HG03045 (cell line): ENCODE measurements around the gene TEX26.

Experiments used
- ATAC-seq: cut with Tn5 transposase; IDR thresholded peaks from one replicate; pipeline ENCODE4 v1.9.1; 2021; ENCODE audit warnings: mild to moderate bottlenecking, moderate library complexity; ENCODE audit not compliant: unreplicated experiment

The TEX26 gene

DNA sequence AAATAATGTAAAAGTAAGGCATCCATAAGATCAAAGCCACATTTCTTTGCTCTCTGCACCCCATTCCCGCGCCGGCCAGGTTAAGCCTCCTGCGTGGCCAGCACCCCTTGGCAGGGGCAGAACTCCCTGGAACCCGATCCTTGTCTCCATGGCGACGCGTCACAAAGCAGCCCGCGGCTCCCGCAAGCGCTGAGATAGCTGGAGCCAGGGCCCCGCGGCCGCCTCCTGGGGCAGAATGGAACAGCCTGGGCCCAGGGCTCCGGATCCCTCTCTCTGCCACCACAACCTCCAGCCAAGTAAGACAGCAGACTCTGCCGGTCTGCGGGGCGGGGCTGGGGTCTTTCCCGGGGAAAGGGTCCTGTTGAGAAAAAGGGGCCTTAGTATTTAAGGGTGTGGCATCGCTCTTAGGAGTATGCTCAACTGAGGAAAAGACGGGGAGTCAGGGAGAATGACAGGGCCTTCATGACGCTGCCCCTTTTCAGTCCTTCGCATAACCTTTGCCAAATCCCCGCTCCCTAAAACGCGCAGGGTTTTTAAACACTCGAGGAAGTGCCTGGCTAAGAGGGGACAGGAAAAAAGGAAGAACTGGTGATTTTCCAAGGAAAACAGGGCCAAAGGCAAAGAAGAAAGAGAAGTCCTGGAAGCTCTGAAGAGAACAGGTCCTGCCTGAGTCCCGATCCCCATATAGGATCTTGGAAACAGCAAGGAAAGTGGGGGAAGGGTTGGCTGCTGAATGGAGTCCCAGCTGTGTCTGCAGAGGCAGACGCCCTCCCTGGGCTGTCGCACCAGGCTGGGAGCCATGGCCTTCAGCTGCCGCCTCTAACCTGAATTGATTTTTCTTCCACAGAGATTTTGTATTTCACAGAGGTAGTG, at the start of gene TEX26:
Gene TEX26, plus strand, starts transcription at position 176 of the 873 bp plus-strand sequence. Its CDS starts 60 bp downstream, at position 236.
- ATAC-seq, result no peak

DNA sequence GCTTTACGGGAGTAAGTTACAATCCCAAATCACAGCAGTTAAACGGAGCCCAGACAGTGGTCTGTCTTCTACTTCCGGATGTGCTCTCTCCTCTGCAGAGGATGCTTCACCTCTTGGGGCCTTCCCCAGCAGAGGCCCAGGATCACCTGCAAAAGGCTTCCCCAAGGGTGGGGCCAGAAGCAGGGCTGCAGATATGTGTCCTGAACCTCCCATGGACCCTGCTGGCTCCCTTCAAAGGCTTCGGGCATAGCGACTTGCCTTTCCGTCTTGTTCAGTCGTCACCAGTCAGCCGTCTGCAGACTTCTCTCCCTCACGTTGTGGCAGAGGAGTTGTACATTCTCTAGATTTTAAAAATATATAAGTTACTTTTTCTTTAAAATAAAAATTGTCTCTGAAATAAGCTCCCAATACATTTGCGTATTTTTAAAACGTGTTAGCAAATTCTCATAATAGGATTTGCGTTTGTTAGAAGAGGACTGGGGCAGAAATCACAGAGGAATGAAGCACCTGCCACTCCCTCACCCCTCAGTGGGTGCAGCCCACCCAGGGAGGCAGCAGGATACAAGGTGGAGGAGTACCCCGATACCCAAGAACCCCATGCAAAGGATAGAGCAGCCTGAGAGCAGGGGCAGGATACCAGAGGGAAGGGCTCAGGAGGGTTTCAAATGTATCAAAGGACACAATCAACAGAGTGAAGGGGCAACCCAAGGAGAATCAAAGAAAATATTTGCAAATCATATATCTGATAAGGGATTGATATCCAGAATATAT, 49.3 kb upstream of the TEX26 start:
- no peak for ATAC-seq

DNA sequence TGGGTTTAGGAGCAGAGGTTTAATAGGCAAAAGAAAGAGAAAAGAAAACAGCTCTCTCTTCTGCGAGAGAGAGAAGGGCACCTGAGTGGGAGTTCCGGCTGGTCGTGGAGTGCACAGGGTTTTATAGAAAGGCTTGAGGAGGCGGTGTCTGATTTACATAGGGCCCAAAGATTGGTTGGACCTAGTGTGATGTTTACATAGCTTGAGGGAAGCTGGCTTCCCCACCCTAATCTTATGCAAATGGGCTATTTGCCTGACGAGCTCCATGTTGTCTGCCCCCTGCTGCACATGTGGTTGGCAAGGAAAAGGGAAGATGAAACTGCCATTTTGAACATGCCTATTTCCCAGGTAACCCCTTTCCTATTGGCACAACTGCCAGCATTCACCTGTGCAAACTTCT, 47.9 kb upstream of the TEX26 start:
- ATAC-seq, result no peak

DNA sequence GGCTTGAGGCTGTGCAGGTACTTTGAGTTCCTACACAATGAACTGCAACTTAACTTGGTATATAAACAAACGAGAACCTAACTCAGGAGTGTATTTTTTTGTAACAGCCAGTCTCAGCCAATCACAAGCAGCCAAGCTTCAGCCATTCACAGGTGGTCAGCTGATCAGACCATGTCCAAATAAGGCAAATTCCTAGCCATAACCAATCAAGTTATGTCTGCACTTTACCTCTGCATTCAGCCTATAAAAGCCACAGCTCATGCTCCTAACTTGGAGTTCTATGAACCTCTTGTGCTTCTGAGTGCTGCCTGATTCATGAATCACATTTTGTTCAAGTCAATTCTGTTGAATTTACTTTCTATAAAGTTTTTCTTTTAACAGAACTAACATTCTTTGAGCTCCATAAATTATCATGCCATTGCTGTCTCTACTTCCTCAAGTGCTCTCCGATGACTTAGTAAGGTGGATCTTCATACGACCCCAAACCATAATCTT, 43.2 kb upstream of the TEX26 start:
- no peak for ATAC-seq

DNA sequence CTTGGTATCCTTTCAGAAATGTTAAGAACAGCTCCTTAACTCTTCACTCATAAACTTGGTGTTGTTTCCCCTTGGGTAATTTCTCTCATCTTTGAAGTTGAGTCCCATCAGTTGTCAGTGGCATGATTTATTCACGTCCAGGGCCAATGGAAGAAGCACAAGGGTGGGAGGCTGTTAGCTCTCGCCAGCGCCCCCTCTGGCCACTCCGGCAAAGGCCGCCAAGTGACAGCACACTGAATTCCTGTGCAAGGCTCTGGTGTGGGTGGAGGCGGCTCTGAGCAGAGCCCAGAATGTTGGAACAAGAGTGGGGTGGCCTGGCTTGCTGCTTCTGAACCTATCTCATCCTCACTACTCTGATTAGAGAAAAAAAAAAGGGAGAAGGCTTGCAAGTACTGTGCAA, 39.5 kb upstream of the TEX26 start:
- no peak for ATAC-seq

DNA sequence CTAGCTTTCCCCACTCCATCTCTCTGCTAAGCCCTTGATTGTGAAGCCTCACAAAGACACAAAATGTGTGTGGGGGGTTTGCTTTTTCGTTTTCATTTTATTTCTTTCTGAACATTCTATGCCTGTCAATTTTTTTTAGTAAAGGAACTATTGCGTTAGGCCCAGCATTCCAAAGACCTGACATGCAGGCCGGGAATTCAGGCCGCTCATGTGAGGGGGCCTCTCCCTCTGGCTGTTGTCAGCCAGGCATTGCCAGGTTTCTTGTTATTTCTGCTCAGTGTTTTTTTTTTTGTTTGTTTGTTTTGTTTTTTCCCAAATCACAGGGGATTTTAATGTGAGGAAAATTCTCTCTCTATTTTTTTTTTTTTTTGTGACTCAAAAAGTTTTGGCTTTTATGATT, 36.7 kb upstream of the TEX26 start:
- ATAC-seq, result no peak

DNA sequence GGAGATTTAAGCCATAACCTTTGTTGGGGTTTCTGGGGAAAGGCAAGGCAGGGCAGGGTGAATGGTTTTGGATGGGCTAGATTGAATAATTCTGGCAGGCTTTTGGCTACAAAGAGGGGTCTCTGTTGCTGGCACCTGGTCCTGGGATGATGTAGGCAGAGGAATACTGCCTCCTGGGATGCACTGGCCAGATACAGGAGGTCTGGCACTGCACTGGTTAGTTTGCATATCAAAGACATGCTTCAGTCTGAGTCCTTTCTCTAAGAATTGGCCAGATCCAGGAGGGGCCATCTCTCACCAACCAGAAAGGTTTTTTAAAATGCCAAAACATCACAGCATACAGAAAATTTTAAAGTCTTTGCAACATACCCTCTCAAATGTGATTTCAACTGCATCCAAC, 34.4 kb upstream of the TEX26 start:
- no peak for ATAC-seq

DNA sequence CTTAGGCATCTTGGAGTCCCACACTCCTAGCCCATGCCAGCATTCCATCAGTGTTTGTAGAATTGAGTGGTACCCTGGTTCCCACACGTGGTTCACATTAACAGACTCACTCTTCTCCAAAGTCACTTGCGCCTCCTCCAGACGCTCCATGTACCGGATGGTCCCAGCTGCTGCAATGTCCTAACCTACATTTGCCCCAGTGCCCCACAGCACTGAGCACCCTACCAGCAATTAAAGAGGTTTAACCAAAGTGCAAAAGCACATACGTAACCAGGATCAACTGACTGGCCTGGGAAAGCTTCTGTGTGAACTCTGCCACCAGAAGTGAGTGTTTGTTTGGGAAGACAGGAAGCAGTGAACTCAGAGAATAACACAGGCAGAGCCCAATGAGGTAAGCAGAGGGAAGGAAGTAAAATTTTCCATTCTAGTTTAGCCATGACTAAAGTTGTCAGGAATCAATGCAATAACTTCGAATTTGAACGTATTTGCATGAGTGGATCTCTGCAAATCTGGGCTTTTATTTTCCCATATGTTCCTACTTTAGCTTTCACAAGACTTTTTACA, 33.7 kb upstream of the TEX26 start:
- no peak for ATAC-seq

DNA sequence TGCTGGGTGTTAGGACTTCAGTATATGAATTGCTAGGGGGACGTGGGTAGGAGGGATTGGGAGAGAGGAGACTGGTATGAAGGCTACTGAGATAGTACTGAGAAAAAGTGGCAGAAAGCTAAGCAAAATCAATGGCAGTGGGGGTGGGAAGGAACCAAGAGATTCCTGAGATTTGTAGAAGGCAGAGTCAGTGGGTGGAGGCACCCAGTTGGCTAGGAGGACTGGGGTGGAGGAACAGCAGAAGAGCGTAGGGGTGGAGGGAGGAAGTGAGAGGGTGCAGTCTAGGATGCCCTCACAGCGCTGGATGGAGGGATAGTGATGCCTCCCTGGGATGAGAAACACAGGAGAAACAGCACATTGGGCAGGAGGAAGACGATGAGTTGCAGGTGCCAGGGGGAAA, 32.0 kb upstream of the TEX26 start:
- no peak for ATAC-seq

DNA sequence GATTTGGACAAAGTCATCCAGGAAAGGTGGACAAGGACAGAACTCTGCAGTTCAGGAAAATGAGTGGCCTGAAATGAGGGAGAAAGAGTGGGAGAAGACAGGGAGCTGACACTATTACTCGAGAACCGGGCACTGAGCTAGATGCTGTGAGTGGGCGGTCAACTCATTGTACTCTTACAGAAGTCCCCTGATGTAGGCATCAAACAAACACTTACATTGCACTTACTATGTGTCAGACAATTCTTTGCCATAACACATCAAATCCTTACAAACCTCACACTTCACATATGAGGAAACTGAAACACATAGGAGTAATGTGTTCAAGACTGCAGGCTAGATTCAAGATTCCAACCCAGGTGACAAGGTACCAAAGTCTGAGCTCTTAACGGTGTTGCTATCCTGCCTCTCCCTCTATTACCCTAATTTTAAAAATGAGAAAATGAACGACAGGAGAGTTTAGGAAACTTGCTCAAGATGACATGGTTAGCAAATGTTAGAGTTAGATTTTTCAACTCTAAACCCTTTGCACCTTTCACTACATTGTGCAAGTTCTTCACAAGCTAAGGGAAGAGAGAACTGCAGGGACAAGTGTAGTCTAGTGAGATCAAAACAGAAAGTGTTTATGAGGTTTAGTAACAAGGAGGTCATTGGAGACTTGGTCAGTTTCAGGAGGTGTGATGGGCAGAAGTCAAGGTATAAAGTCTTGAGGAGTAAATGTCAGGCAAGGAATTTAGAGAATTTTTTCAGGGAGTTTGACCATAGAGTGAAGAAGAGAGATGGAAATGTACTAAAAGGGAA, 31.3 kb upstream of the TEX26 start:
- no peak for ATAC-seq

DNA sequence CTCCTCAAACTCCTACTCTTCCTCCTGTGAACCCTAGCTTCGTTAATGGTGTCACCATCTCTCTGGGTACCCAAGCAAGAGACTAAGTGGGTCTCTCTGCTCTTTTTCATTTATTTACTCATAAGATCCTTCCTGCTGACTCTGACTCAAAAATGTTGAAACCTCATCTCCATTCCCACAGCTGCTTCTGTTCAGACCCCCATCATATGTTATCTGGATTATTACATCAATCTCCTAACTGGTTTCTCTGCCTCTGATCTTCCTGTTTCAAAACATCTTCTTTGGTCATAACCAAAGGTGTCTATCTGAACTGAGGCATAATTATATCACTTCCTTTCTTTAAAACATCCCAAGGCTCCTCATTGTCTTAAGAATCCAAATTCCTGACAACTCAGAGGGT, 28.4 kb upstream of the TEX26 start:
- no peak for ATAC-seq

DNA sequence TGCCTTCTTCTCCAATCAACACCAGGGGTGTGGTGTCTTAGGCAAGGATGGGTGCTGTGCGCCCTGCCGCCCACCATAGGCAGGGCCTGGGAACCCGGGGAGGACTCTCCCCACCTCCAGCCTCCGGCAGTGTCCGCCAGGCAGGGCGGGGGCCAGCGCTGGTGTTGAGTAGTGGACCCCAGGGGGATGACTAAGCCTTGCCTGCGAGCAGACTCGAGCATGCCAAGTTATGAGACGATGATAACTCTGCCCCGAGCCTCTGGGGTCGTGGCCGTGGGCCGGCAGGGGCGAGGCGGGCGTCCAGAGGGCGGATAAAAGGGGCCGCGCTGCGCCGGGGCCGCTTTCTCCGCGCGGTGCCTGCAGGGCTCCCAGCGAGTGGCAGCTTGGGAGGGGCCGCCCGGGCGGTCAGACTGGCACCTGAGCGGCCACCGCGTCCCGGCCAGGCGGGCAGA, 26.5 kb upstream of the TEX26 start, which contains the start of gene MEDAG:
Gene MEDAG, plus strand, starts transcription at position 340 of the 452 bp plus-strand sequence. CDS start 245 bp downstream, outside the sequence.
- ATAC-seq, result no peak

DNA sequence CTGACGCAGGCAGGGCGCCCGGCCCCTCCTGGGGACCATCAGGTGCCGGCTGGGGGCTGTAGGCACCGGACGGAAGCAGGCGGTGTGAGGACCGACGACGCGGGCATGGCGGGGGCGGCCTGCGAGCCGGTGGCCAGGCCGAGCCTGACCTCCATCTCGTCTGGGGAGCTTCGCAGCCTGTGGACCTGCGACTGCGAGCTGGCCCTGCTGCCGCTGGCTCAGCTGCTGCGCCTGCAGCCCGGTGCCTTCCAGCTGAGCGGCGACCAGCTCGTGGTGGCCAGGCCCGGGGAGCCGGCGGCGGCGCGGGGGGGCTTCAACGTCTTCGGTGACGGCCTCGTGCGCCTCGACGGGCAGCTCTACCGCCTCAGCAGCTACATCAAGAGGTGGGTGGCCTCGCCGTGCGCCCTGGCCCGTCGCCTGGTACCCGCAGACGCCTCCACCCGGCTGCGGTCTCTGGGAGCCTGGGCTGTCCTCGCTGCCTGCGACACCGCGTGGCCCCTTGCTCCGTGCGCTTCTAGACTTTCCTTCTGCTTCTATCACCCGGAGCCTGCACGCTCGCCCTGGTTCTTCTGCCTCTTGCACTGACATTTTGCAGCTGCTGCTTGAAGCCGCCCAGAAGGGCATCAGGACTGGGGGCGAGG, 25.9 kb upstream of the TEX26 start:
- no peak for ATAC-seq

DNA sequence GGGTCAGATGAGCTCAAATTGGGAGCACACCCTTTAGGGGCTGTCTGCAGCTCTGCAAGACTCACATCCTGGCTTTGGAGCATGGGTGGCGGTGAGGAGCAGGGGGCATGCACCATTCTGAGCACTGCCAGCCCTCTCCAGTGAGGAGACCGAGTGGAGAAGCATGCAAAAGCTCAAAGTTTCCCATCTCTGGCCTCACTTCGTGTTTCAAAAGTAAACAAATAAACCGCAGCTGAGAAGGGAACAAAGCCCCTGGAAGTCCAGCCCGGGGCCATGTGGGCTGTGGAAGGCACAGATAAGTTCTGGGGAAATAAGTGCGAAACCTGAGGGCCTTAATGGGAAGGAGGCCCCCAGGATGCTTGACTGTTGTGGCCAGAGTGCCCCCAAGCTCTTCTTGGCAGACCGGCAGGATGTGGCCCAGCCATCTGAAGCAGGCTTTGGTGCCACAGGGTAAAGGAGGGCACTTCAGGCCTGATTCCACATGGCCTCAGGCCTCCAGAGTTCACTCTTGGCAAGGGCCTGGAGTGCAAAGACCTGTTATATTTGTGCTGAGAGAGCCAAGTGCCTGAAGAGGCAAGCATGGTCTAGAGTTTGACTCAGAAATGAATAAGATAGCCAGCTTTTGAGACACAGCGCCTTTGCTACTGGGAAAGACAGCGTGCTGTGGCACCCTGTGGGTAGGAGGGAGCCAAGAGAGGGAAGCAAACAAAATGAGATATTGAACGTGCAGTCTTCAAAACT, 25.2 kb upstream of the TEX26 start:
- ATAC-seq, result no peak

DNA sequence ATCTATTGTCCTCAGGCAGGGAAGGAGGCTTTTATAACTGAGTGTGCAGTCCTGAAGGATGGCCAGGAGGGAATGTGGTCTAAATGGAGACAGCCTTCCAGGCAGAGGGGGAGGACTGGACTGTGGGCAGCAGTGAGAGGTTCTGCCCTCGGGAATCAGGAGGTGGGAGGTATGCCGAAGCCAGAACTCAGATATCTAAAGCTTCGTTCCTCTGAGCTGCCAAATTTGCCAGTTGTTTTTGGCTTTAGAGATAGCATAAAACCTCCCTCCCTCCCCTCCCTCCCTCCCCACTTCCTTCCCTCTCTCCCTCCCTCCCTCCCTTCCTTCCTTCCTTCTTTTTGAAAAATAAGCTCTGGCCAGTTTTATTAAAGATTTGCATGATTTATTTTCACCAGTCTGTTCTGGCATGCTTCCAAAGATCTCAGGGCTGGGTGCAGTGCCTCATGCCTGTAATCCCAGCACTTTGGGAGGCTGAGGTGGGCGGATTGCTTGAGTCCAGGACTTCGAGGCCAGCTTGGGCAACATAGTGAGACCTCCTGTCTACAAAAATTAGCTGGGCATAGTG, 24.0 kb upstream of the TEX26 start:
- ATAC-seq, result no peak

DNA sequence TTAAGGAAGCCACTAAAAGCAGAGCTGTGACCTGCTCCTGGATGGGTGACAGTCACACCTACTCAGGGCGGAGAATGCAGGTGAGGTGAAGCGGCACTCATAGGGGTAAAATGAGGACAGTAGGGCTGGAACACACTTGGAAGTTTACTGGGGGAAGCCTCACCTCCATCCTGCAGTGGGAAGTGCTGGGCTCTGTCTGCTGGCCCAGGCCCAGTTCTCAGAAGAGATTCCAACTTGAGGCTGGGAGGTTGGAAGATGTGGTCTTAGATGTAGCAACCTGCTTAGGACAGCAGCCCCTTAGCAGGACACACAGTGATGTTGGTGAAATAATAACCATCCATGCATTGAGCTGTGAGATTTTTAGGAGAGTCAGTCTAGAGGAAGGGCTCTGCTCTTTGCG, 21.8 kb upstream of the TEX26 start:
- ATAC-seq, result no peak

DNA sequence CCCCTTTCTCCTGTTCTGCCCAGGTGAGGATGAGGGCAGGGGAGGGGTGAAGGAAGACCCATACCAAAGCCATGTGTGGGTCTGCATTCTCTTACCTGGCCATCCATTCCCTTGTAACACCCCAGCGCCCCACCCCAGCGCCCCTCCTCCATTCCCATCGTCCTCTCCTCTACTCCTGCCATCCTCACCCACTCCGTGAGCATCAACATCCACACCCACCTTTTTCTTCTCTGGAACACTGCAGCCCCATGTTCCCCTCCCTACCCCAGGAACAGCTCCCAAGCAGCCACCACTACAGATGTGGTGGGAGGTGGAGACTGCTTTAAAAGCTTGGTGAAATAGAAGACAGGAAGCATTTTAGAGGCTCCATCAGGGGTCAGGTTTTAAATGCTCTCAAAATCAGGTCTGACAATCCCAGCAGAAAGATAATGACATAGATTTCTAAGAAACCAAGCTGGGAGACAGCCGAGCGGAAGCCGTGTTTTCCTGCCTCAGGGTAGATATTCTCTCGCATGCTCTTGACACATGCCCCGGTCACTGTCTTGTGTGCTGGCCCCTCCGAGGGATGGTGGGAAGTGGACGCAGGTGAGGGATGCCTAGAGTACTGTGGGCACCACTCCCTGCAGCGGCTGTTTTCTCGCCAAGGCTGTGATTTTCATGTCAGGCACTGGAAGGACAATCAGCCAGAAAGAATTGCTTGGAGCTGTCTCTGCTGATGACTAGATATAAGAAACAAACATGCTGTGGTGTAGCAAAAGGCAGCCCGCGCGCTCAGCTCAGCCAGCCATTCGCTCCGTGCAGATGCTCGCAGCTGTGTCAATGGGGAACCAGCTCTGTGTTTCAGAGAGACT, 16.5 kb upstream of the TEX26 start:
- no peak for ATAC-seq

DNA sequence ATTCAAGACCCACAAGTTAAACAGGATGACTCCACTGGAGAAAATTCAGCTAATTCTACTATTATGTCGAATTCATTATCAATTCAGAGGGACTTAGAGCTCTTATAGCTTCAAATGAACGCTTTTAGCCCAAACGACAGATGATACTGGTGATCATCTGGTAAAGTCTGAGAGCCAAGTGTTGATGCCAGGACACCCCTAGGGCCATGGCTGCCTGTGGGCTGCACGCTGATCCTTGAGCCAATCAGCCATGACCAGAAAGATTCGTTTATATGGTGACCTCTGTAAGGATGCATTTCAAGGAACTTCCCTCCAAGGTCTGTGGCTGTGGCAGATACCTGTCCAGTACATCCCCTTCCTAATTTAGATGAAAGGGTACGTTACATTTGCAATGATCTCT, 15.5 kb upstream of the TEX26 start:
- no peak for ATAC-seq
